NCI-H2196 treated with DMSO at 0.1 percent for 48 hours (cell line): ENCODE measurements around the gene LFNG.
"Not testable (repeated sequence)": the region's sequence is repeated elsewhere in the genome, so short reads cannot be mapped to it uniquely, and the experiment has no call there.

Experiments
- DNase-seq: peaks from one replicate; lab custom pipeline; 2025; ENCODE audit not compliant: unreplicated experiment; lab: John Stamatoyannopoulos, UW

The LFNG gene

GRCh38 chr7:2542011-2542915, 22.7 kb downstream of the LFNG start:
- no peak for DNase-seq

GRCh38 chr7:2542916-2543871, 23.6 kb downstream of the LFNG start:
- DNase-seq: no peak

GRCh38 chr7:2544541-2545188, 25.1 kb downstream of the LFNG start:
- DNase-seq: no peak

GRCh38 chr7:2545746-2546425, 26.3 kb downstream of the LFNG start:
- no peak for DNase-seq

GRCh38 chr7:2546776-2547586, 27.4 kb downstream of the LFNG start:
- no peak for DNase-seq

GRCh38 chr7:2551418-2551817, 31.8 kb downstream of the LFNG start:
- DNase-seq: no peak

GRCh38 chr7:2553108-2553507, 33.5 kb downstream of the LFNG start:
- DNase-seq: no peak

GRCh38 chr7:2553831-2554581, 34.4 kb downstream of the LFNG start:
- no peak for DNase-seq

- no peak for DNase-seq
Measured at GRCh38 chr7:2554661-2555111, 35.1 kb downstream of the LFNG start.

GRCh38 chr7:2555121-2556052, 35.8 kb downstream of the LFNG start, which contains the start of gene BRAT1:
BRAT1 (minus strand) TSS chr7:2555524; CDS start chr7:2554431, 1,093 bp downstream.
- DNase-seq: peak; percentile 93

- DNase-seq: peak; percentile 75
Measured at GRCh38 chr7:2558629-2559282, 39.2 kb downstream of the LFNG start, which contains the start of gene IQCE. IQCE (plus strand) TSS chr7:2558979; CDS start chr7:2559182, 203 bp downstream.

GRCh38 chr7:2559283-2559950, 39.8 kb downstream of the LFNG start:
- no peak for DNase-seq

- DNase-seq: not testable (repeated sequence)
Measured at GRCh38 chr7:2563955-2564354, 44.4 kb downstream of the LFNG start.

- DNase-seq: no peak
Measured at GRCh38 chr7:2564970-2565540, 45.5 kb downstream of the LFNG start.

- no peak for DNase-seq
Measured at GRCh38 chr7:2566348-2566889, 46.8 kb downstream of the LFNG start.
